ENCODE data around the gene ANTXR1.

The ANTXR1 gene

GRCh38 chr2:69033461-69034095 is 20.6 kb downstream of the ANTXR1 start:
- DNase-seq (ENCODE audit: low read depth in 1 of 2, low spot score in 1 of 2): no peak

DNA sequence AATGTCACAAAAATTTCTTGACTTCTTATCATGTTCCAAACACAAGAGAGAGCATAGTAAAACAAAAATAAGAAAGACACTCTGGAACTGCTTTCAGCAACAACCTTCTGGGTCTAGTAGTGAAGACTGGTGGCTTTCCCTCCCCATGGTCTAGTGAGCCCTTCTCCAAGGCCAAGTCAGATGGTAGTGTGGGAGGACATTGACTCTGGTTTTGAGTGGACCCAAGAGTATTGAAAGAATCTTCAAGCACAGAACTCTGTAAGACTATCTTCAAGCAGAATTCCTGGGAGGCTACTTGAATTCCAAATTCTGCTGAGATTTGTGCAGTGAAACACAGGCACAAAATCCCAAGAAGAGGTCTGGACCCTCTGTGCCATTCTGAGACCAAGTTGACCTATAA is 21.1 kb downstream of the ANTXR1 start:
- no peak for DNase-seq (ENCODE audit: low read depth in 1 of 2, low spot score in 1 of 2)

GRCh38 chr2:69034845-69035244 is 21.9 kb downstream of the ANTXR1 start:
- no peak for DNase-seq (ENCODE audit: low read depth in 1 of 2, low spot score in 1 of 2)

DNA sequence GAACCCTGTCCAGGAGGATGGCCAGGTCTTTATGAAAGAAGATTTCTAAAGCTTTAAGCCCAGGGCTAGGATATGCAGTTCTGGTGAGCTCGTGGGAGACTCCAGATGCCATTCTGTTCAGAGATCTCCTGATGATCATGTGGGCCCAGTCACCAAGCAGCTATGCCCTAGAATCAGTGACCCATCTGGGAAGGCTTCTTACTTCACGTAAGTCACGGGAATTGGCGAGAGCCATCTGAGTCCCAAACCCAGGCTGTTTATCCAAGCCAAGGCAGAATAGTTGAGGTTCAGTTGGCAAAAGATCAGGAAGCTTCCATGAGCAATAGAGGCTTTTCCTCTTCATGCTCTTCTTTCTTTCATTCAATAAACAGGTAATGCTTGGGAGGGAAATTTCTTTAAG is 23.9 kb downstream of the ANTXR1 start:
- DNase-seq (ENCODE audit: low read depth in 1 of 2, low spot score in 1 of 2): no peak

DNA sequence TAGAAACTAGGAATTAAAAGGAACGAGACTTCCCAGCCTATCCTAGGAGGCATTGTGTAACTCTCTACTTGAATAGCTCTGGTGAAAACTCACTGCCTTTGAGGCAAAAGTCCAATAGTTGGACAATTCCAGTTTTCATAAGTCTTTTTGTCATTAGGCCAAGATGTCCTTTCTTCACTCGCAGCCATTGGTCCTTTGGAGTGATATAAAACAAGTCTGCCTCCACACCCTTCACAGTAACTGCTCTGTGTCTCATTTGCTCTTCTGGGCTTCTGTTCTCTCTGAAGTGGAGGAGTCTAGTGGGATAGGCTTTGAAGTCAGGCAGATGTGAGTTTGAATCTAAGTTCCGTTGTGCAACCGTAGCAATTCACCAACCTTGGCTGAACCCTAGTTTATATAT is 28.2 kb downstream of the ANTXR1 start:
- DNase-seq (ENCODE audit: low read depth in 1 of 2, low spot score in 1 of 2): no peak

DNA sequence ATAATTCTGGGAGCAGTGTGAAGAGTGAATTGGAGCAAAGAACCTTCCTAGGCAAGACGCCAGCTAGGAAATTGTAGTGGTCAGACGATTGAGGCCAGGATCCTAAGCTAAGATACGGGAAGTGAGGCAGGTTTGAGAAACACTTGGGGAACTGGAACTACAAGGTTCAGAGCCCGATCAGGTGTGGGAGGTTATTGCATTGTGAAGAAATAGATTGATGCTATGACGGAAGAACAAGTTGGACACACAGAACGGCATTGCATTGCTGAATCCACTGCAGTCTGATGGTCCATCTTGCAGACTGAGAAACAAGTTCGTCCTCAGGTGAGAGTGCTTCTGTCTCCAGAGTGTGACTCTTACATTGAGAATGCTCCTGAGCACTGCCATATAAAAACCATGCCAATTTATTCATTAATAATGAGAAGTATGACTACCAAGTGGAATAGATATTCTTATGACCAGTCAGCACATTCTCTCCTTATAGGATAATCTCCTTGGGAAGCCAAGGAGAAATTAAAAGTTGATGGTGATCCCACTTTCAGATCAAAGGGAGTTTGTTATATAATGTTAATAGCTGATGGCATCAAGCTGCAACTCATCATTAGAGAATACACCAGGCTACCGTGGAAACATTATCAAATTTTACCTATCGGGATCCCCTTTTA is 30.9 kb downstream of the ANTXR1 start:
- no peak for DNase-seq (ENCODE audit: low read depth in 1 of 2, low spot score in 1 of 2)

DNA sequence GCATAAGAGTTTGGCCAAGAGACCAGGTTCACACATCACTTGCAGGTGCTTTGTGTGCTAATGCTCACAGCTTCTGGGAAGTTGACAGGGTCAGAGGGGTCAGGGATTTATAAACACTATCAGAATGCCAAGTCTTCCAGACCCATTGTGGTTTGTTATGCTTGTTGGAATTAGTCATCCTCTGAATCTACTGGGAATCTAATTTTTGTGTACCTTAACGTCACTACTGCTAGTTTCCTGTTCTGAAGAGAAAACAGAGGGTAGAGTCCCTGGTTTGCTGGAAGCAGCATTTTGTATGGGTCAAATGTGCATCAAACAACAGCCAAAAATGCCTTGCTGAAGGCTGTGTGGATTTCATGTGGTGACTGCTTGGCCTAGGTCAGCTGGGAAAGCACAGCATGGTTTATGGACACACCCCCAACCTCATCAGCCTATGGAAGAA is 33.3 kb downstream of the ANTXR1 start:
- no peak for DNase-seq (ENCODE audit: low read depth in 1 of 2, low spot score in 1 of 2)

- DNase-seq (ENCODE audit: low read depth in 1 of 2, low spot score in 1 of 2): no peak
Measured at GRCh38 chr2:69047625-69048145, 34.7 kb downstream of the ANTXR1 start.

- DNase-seq (ENCODE audit: low read depth in 1 of 2, low spot score in 1 of 2): no peak
Measured at GRCh38 chr2:69050802-69051201, 37.8 kb downstream of the ANTXR1 start.

GRCh38 chr2:69053416-69053965 is 40.5 kb downstream of the ANTXR1 start:
- DNase-seq (ENCODE audit: low read depth in 1 of 2, low spot score in 1 of 2): no peak

- DNase-seq (ENCODE audit: low read depth in 1 of 2, low spot score in 1 of 2): no peak
Measured at GRCh38 chr2:69054431-69054830, 41.5 kb downstream of the ANTXR1 start.

DNA sequence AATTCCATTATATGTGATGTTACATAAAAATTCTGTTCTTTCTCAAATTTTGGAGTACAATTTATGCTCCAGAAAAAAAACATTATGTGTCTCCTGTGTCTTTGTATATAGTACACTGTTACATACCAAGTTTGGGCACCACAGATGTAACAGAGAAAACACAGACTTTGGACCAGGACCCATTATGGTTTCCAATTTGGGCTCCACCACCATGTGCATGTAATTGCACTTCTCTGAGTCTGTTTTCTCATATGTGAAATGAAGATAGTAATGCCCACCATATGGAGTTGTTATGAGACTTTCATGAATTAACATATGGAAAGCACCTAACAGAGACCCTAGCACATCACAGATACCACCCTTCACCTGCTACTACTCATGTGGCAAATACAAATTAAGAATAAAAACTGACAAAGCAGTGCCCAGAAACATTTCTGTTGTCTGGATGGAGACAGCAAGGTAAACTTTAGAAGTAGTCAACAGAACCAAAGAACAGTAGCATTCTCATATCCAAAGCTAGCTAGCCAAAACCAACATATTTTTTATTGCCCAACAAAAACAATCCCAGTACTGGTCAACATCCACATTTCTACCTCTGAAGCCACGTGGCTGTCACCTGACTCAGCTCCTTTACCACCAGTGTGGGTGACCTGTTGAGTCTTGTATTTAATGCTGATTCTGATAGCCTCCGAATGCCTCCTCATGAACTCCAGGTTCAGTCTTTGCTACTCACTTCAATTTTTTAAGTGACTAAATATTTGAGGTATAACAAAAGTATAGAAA is 42.9 kb downstream of the ANTXR1 start:
- no peak for DNase-seq (ENCODE audit: low read depth in 1 of 2, low spot score in 1 of 2)

DNA sequence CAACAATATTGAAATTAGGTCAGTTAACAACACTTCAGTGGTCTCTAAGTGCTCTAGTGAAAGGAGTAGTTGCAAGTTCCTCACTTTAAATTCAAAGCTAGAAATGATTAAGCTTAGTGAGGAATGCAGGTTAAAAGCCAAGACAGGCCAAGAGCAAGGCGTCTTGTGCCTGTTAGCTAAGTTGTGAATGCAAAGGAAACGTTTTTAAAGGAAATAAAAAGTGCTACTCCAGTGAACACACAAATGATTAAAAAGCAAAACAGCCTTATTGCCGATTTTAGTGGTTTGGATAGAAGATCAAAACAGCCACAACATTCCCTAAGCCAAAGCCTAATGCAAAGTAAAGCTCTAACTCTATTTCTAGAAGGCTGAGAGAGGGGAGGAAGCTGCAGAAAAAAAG is 44.7 kb downstream of the ANTXR1 start:
- no peak for DNase-seq (ENCODE audit: low read depth in 1 of 2, low spot score in 1 of 2)

GRCh38 chr2:69059731-69060290 is 46.8 kb downstream of the ANTXR1 start:
- DNase-seq (ENCODE audit: low read depth in 1 of 2, low spot score in 1 of 2): no peak

DNA sequence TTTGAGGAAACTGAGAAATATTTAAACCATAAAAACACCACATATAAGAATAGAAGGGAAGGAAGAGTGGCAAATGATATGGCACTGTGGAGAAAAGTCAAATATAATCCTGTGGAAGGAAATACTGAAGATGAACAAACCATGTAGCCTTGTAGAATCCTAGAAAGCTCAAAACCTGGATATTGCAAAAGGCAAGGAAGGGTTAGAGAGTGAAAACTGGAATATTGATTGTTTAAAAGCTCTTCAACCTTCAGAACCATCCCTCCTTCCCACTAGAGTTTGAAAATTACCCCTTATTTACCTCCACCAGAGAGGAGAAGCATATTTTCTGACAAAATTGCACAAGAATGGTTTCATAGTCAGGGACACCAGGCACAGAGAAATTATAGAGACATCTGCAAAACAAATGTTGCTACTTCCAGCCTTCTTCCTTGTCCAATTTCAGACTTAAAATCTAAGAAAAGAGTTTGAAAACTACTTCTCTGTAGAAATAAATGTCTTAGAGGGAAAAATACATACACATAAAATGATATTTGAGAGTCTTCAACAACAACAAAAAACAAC is 48.0 kb downstream of the ANTXR1 start:
- no peak for DNase-seq (ENCODE audit: low read depth in 1 of 2, low spot score in 1 of 2)

DNA sequence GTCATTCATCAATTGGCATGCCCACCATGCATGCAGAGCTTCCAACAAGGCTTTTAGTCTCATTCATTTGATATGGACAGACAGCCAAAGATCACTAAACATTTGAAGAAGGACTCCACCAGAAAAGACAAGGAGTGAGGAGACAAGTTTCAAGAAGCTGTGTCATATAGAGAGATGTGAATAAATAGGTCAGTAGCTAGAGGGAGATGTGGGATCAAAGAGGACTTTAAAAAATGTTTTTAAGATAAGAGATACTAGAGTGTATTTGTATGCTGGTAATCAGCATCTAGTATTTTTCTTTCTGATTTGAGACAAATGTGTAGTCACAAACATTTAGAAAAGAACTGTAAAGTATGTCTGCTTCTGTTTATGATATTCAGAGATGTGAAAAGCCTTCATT is 48.5 kb downstream of the ANTXR1 start:
- no peak for DNase-seq (ENCODE audit: low read depth in 1 of 2, low spot score in 1 of 2)

DNA sequence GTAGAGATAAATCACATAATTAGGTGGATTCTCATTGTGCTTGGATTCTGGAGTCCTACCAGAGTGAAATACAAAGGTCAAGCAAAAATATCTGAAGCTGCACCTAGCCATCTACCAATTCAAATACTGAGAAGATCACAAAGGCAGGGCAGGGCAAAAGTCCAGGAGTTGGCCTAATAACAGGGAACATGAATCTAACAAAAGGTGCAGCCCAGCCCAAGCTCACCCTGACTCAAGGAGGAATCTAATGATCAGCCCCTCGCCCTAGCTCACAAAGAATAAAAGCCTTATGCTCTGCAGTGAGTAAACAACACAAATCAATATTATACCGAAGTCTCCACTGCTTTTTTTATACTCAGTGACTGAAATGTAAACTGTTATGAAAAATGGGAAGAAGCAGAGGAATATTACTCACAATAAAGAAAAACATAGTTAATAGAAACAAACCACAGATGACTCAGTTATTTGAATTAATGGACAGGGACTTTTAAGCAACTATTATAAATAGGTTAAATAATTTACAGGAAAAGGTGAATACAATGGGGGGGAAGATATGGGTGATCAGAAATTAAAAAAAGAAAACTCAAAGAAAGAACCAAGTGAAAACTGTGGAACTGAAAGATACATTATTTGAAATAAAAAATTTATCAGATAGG is 49.5 kb downstream of the ANTXR1 start:
- no peak for DNase-seq (ENCODE audit: low read depth in 1 of 2, low spot score in 1 of 2)

- no peak for DNase-seq (ENCODE audit: low read depth in 1 of 2, low spot score in 1 of 2)
Measured at GRCh38 chr2:69065735-69066336, 52.9 kb downstream of the ANTXR1 start.

DNA sequence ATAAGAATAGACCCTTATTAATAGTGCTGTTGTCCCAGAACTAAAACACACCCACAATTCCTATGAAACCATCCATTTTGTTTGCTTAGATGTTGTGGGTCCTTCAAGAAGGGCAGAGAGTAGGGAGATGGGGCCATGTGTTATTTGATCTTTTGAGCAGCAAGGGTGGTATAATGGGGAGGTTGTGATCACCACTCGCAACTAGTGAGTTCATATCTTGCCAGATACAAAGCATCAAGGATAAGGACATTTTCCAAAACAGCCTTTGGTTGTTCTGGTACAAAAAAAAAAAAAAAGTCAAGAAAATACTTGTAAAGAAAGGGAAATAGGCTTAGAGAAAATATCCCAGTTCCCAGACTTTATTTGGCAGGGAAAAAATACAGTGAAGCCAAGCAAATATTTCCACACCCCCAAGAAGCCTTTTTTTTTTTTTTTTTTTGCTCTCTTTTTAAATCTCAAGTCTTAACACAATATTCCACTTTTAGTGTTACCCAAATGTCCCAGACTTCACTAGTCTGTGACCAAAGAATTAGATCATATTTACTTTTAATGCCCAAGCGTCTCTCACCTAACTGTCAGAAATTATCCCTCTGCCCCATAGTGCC is 54.1 kb downstream of the ANTXR1 start:
- no peak for DNase-seq (ENCODE audit: low read depth in 1 of 2, low spot score in 1 of 2)

- DNase-seq (ENCODE audit: low read depth in 1 of 2, low spot score in 1 of 2): no peak
Measured at GRCh38 chr2:69067866-69068265, 54.9 kb downstream of the ANTXR1 start.
